Cardiac fibroblast (primary cell): ENCODE measurements around the gene MXRA7.

Experiments
- DNase-seq, 2 donors: peaks; one replicate each; pipeline versions ENCODE4 v3.0.0 to v3.0.0-alpha.2; 2010; ENCODE audit warnings: low read depth in 2 of 2
- H3K4me3 ChIP-seq, 2 donors: replicated peaks in 1 of 2; 1 replicate in 1 of 2; 2 replicates in 1 of 2; pipeline ENCODE4 v1.5.1; 2011; ENCODE audit warnings: low read depth in 2 of 2, low read length in 2 of 2, mild to moderate bottlenecking in 2 of 2, moderate library complexity in 1 of 2
- TF ChIP-seq, protein P1 (sequence below): IDR thresholded peaks from one replicate; pipeline ENCODE4 v1.5.1; 2011; ENCODE audit warnings: low read depth, mild to moderate bottlenecking, low read length, inconsistent platforms

Gene MXRA7

DNA sequence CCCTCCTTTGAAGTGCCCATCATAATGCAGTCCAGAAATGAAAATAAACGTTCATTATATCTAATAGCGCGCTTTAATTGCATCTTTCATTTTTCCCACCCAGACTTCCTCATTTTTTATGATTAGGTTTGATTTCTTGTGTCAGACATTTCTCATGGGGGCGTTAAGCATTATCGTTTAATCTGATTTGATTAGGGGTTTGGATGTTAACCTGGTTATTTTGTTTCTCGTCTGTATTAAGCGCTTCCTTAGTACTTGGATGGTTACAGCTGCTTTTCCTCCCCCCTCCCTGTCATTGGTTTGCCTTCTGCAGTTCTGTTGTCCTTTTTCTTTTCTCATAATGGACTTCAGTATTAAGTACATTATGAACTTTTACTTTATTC, 27.7 kb upstream of the MXRA7 start:
- TF ChIP-seq, protein P1, sequence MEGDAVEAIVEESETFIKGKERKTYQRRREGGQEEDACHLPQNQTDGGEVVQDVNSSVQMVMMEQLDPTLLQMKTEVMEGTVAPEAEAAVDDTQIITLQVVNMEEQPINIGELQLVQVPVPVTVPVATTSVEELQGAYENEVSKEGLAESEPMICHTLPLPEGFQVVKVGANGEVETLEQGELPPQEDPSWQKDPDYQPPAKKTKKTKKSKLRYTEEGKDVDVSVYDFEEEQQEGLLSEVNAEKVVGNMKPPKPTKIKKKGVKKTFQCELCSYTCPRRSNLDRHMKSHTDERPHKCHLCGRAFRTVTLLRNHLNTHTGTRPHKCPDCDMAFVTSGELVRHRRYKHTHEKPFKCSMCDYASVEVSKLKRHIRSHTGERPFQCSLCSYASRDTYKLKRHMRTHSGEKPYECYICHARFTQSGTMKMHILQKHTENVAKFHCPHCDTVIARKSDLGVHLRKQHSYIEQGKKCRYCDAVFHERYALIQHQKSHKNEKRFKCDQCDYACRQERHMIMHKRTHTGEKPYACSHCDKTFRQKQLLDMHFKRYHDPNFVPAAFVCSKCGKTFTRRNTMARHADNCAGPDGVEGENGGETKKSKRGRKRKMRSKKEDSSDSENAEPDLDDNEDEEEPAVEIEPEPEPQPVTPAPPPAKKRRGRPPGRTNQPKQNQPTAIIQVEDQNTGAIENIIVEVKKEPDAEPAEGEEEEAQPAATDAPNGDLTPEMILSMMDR: no peak
- DNase-seq: peak; percentile 30 to 32
- H3K4me3 ChIP-seq: peak overlapping the region; percentile 80 to 85

DNA sequence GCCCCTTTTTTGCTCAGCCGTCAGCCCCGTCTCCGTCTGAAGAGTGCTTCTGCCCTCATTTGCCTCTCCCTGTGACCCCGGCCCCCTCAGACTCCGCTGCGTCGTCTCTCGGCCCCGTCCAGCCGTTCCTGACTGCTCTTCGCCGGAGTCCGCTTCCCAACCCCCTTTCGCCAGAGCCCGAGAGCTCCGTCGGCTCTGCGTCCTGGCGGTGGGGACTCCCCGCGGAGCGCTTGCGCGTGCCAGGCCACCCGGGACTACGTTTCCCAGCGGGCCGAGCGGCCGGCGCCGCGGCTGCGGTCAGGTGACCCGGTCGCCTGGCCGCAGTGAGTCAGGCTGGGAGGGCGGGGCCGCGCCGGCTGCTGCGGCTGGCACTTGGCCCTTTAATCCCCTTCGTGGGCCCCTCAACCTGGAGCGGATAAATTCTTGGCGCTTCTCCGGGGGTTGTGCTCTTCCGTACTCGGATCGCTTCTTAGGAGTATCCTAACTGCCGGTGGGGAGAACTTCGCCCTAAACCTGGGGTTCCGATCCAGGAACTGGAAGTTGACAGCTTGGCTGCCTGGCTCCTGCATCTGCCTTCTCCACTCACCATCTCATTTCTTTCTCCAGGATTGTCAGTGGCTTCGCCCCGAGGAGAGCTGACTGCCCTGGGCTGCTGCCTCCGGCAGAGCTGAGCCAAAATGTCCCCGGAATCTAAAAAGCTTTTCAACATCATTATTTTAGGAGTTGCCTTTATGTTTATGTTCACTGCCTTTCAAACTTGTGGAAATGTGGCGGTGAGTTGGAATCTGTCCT, 27.1 kb upstream of the MXRA7 start, which contains the start of gene MFSD11:
Gene MFSD11, plus strand, starts transcription at position 444 of the 792 bp plus-strand sequence. Its CDS starts 234 bp downstream, at position 678.
- peak within 1 kb of the TSS; percentile 98 for H3K4me3 ChIP-seq
- peak; percentile 94 to 98 for DNase-seq
- TF ChIP-seq, protein P1: no peak

DNA sequence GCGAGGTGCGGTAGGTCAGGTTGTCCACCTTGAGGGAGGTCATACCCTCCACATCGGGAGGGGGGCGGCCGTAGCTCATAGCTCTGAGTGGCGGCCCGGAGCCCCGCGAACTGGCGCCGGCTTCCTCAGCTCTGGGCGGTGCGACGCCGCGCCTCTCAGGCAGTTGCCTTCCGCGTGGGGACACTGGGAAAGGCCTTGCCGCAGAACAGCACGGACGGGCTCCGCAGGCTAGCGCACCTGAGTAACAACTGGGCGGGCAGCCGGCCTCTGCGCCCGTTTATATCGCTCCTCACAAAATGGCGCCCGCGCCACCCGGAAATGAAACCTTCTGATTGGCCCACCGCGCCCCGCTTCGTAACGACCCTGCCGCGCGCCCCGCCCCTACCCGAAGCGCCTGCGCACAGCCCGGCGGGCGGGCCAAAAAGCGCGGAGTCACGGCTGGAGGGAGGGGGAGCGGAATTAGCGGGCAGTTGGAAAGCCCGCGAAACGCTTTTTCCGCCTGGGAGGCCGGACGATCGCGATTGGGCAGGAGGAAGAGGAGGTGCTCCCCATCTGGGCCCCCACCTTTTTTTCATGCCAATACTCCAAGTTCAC, 26.4 kb upstream of the MXRA7 start, which contains the start of gene SRSF2:
Gene SRSF2, minus strand, starts transcription at position 250 of the 594 bp plus-strand sequence. Its CDS starts 171 bp downstream, at position 79.
- H3K4me3 ChIP-seq: peak within 1 kb of the TSS; percentile 98
- peak; percentile 99 for DNase-seq
- TF ChIP-seq, protein P1: no peak

DNA sequence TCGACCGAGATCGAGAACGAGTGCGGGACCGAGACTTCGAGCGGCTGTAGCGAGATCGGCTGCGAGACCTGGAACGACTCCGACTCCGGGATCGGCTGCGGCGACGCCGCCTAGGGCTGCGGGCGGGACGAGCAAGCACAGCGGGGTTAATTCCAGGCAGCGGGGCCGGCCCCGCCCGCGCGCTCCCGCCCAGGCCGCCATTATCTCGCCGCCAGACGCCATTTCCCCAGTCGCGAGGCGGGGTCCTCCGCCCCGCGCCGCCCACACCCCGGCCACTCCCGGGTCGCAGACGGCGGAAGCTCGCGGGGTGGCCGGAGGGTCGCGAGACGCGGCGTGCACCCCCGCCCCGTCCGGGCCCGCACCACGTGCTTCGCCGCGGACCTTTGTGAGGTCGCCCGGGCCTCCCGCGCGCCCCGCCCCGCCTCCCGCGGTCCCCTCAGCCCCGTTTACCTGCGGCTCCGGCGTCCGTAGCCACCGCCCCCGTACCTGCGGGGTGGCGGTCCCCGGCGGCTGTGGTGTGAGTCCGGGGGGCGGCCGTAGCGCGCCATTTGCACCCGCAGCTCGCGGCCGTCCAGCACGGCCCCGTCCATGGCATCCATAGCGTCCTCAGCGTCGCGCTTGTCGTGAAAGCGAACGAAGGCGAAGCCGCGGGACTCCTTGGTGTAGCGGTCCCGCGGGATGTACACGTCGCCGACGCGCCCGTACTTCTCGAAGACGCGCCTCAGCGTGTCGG, 25.8 kb upstream of the MXRA7 start:
- DNase-seq: peak; percentile 54 to 75
- peak overlapping the region; percentile 98 for H3K4me3 ChIP-seq
- TF ChIP-seq, protein P1: peak; percentile 13

DNA sequence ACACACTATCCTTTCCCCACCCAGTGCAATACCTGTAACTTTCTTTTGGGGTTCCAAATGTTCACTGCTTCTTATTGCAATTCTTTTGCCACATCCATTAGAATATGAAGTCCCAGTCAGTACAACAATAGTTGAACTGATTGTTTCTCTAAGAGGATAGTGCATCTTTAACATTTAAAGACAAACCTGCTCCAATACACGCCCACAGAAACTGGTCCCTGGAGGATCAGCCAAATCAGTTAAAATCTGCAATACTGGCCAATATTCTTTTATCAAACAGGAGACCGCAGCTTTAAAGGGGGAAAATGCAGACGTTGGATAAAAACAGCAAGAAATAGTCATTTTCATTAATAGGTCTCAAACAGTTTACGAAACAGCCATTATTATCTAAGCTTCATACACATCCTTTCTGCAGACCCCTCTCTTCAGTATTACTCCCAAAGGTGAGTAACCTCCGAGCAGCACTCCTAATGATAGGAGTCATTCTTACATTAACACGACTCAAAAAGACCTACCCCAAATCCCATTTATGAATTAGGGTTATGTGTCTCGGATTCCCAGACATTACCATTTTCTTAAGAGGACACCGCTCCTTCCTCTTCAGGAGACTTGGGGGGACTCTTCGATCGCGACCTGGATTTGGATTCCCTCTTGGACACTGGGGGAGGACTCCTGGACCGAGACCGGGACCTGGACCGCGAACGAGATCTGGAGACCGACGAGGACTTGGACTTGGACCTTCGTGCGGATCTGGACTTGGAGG, 25.0 kb upstream of the MXRA7 start:
- no peak for DNase-seq
- H3K4me3 ChIP-seq: peak overlapping the region; percentile 98
- TF ChIP-seq, protein P1: no peak

DNA sequence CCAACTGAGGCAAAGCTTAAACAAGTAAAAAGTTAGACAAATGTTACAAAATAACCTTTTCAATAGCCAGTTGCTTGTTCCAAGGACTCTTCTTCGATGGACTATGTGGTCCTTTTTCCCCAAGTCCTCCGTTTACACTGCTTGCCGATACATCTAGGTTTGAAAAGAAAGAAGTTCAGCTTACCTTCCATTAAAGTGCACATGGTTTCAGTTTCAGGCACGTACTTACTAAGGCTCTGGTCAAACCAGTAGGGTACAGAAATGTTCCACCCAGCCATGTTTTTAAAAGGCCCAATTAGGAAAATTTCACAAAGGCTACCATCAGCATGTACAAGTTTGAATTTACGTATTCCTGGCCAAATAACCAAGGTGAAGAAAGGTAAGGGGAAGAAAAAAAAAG, 24.2 kb upstream of the MXRA7 start:
- peak overlapping the region; percentile 98 for H3K4me3 ChIP-seq
- TF ChIP-seq, protein P1: no peak
- peak; percentile 46 to 51 for DNase-seq
